ENCODE data around the gene EMCN.

GRCh38 chr4:100391086-100391485, 126.7 kb downstream of the EMCN start:
- TF ChIP-seq CTCF (IDR thresholded peaks at IDR 0.05; ENCODE audit: insufficient read depth, low read length, poor library complexity, severe bottlenecking) (no peak), EZH2phosphoT487 (conservative IDR thresholded peaks at IDR 0.05; ENCODE audit: low read length) (no peak)

All from SU-DHL-6 (cell line).